ENCODE measurements around the gene MEF2A. TPM values are rescaled to one million over a fixed set of nuclear protein-coding genes. Genes with fewer than 3 reads are reported as not detected.

MEF2A gene
- total and polyA plus RNA-seq, 9 donors, result 25.5 to 82.7 (median 59.9) TPM

GRCh38 chr15:99568625-99569352 is 3.0 kb downstream of the MEF2A start:
- peaks cover 3% of the 10 kb centered on the region for H3K4me1 ChIP-seq (ENCODE audit: insufficient read depth)
- DNase-seq, result no peak
- no peaks in the 10 kb centered on the region for H3K9me3 ChIP-seq
- H3K4me3 ChIP-seq, result no peak overlapping the region
- H3K36me3 ChIP-seq, result no peaks in the 10 kb centered on the region
- TF ChIP-seq EP300 (IDR thresholded peaks at IDR 0.05), result no peak
- no peak for TF ChIP-seq CTCF (IDR thresholded peaks at IDR 0.05)
- no peak for TF ChIP-seq POLR2A (IDR thresholded peaks at IDR 0.05)
- H3K27me3 ChIP-seq, result no peaks in the 10 kb centered on the region
- 64 to 68% (median 66%) methylated on average over 9 of the region's 9 CpGs for WGBS, 3 donors
- no peak overlapping the region for H3K27ac ChIP-seq
- intact Hi-C loops (cut with DNase I), result loop anchor here in 1 of 4 donors (10.0 kb wide), 2 partner anchors 164 to 284 kb away; no protein-coding TSS in a partner anchor

- DNase-seq, result no peak
- no peaks in the 10 kb centered on the region for H3K36me3 ChIP-seq
- H3K4me3 ChIP-seq, result no peak overlapping the region
- H3K9me3 ChIP-seq, result no peaks in the 10 kb centered on the region
- peaks cover 2% of the 10 kb centered on the region for H3K4me1 ChIP-seq (ENCODE audit: insufficient read depth)
- 90 to 94% (median 91%) methylated on average over 3 of the region's 3 CpGs for WGBS, 3 donors
- no peak overlapping the region for H3K27ac ChIP-seq
- TF ChIP-seq EP300 (IDR thresholded peaks at IDR 0.05), result no peak
- no peak for TF ChIP-seq POLR2A (IDR thresholded peaks at IDR 0.05)
- no peak for TF ChIP-seq CTCF (IDR thresholded peaks at IDR 0.05)
- intact Hi-C loops (cut with DNase I), result no loop called here
- H3K27me3 ChIP-seq, result no peaks in the 10 kb centered on the region
These were observed 5.5 kb downstream of the MEF2A start for GRCh38 chr15:99571299-99571698.

DNA sequence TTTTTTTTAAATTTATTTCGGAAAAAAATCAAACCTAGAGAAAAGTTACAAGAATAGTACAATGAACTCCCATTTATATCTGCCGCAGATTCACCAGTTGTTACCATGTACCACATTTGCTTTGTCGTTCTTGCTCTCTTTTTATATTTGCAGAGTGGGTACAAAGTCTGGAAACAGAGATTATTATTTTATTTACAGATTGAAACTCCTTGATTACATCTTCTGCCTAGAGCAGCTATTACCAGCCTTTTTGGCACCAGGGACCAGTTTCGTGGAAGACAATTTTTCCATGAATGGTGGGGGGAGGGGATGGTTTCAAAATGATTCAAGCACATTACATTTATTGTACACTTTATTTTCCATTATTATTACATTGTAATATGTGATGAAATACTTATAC is 8.3 kb downstream of the MEF2A start:
- 87 to 94% (median 89%) methylated on average over 4 of the region's 4 CpGs for WGBS, 3 donors
- Histone ChIP-seq H3K9me3 (no peaks in the 10 kb centered on the region), H3K36me3 (no peaks in the 10 kb centered on the region), H3K4me3 (no peak overlapping the region), H3K27me3 (no peaks in the 10 kb centered on the region), H3K27ac (no peak overlapping the region), H3K4me1 (ENCODE audit: insufficient read depth) (peaks cover 2% of the 10 kb centered on the region)
- TF ChIP-seq POLR2A (IDR thresholded peaks at IDR 0.05) (no peak), CTCF (IDR thresholded peaks at IDR 0.05) (no peak), EP300 (IDR thresholded peaks at IDR 0.05) (no peak)
- intact Hi-C loops (cut with DNase I), result no loop called here
- no peak for DNase-seq

GRCh38 chr15:99574502-99574901 is 8.7 kb downstream of the MEF2A start:
- no peaks in the 10 kb centered on the region for H3K27me3 ChIP-seq
- H3K9me3 ChIP-seq, result no peaks in the 10 kb centered on the region
- peaks cover 2% of the 10 kb centered on the region for H3K4me1 ChIP-seq (ENCODE audit: insufficient read depth)
- TF ChIP-seq CTCF (IDR thresholded peaks at IDR 0.05) (no peak), POLR2A (IDR thresholded peaks at IDR 0.05) (no peak), EP300 (IDR thresholded peaks at IDR 0.05) (no peak)
- H3K4me3 ChIP-seq, result no peak overlapping the region
- intact Hi-C loops (cut with DNase I), result no loop called here
- WGBS, 3 donors, result 96 to 98% (median 97%) methylated on average over 6 of the region's 6 CpGs
- DNase-seq, result no peak
- no peaks in the 10 kb centered on the region for H3K36me3 ChIP-seq
- H3K27ac ChIP-seq, result no peak overlapping the region
